Measurements from ENCODE around the gene SLFN5. TPM values are rescaled to one million over a fixed set of nuclear protein-coding genes. Genes with fewer than 3 reads are reported as not detected.

The SLFN5 gene
- polyA plus RNA-seq, 1 of the 3 experiments (the other 2 are of a cell fraction), result 1.4 TPM

- 11% methylated on average over 3 of the region's 3 CpGs for WGBS (ENCODE audit: low lambda C conversion rate)
- POLR2A ChIA-PET, result no interaction called here
- H4K20me1 ChIP-seq (ENCODE audit: insufficient read depth), result no peaks in the 10 kb centered on the region
- H3K27ac ChIP-seq (ENCODE audit: low read depth in 2 of 2, low read length in 1 of 2), result no peak overlapping the region
- no peak overlapping the region for H2AFZ ChIP-seq (ENCODE audit: low read depth)
- no peak overlapping the region for H3K4me3 ChIP-seq (ENCODE audit: low read depth in 2 of 2, low read length in 1 of 2)
- DNase-seq, result no peak
- no peaks in the 10 kb centered on the region for H3K79me2 ChIP-seq (ENCODE audit: insufficient read depth)
- H3K9me3 ChIP-seq, result no peaks in the 10 kb centered on the region
- no peaks in the 10 kb centered on the region for H3F3A ChIP-seq (replicated peaks; ENCODE audit: insufficient read depth)
- H3K9me2 ChIP-seq, result no peaks in the 10 kb centered on the region
- H3K27me3 ChIP-seq (ENCODE audit: insufficient read depth), result peaks cover 32% of the 10 kb centered on the region; the same call in 1 of the 2 replicates
- H3K4me2 ChIP-seq, result no peak overlapping the region
- H3K36me3 ChIP-seq (replicated peaks in 1 of 2; ENCODE audit: control insufficient read depth in 1 of 2, insufficient read depth in 2 of 2, low read length in 1 of 2), result no peaks in the 10 kb centered on the region
- CTCF ChIA-PET, result no interaction called here
- no peaks in the 10 kb centered on the region for H3K4me1 ChIP-seq (ENCODE audit: control insufficient read depth in 1 of 2, insufficient read depth in 2 of 2, low read depth in 1 of 2, low read length in 1 of 2)
- no peak overlapping the region for H3K9ac ChIP-seq
- TF ChIP-seq USF2 (IDR thresholded peaks at IDR 0.05; ENCODE audit: borderline replicate concordance, low read depth, low read length) (no peak), MEF2A (IDR thresholded peaks at IDR 0.05; ENCODE audit: borderline replicate concordance, low read depth) (no peak), YY1 (IDR thresholded peaks at IDR 0.05; ENCODE audit: low read depth) (no peak), FOSL2 (IDR thresholded peaks at IDR 0.05; ENCODE audit: borderline replicate concordance, low read depth) (no peak), MAX (IDR thresholded peaks at IDR 0.05; ENCODE audit: low read depth) (no peak), REST (IDR thresholded peaks at IDR 0.05; ENCODE audit: low read depth, low read length) (no peak), POLR2AphosphoS5 (IDR thresholded peaks at IDR 0.05; ENCODE audit: low read depth, low read length) (no peak), GATA2 (CRISPR knock-in tag; IDR thresholded peaks at IDR 0.05) (no peak), FOXJ3 (CRISPR knock-in tag; IDR thresholded peaks at IDR 0.05) (no peak), ELF1 (IDR thresholded peaks at IDR 0.05) (no peak), TCF12 (IDR thresholded peaks at IDR 0.05) (no peak), PBX3 (IDR thresholded peaks at IDR 0.05) (no peak), MXI1 (IDR thresholded peaks at IDR 0.05; ENCODE audit: low read depth, low read length) (no peak), RFX5 (IDR thresholded peaks at IDR 0.05; ENCODE audit: low read length) (no peak), TAF1 (IDR thresholded peaks at IDR 0.05; ENCODE audit: borderline replicate concordance, low read depth, low read length) (no peak), NRF1 (IDR thresholded peaks at IDR 0.05; ENCODE audit: low read depth, low read length) (no peak)
Observed at GRCh38 chr17:35235289-35235688, 7.6 kb upstream of the SLFN5 start.

All from SK-N-SH (cell line).